HUDEP-2 (cell line): Measurements from ENCODE around the gene INTS13.
A peak's percentile ranks its signal among the peaks of the same experiment; 100 is the strongest.
"Not testable (repeated sequence)": the region's sequence is repeated elsewhere in the genome, so short reads cannot be mapped to it uniquely, and the experiment has no call there.

Experiments
- DNase-seq, 76 experiments: peaks; one replicate each; lab custom pipeline; 2025; ENCODE audit not compliant: unreplicated experiment in 76 of 76; lab: John Stamatoyannopoulos, UW

The INTS13 gene

DNA sequence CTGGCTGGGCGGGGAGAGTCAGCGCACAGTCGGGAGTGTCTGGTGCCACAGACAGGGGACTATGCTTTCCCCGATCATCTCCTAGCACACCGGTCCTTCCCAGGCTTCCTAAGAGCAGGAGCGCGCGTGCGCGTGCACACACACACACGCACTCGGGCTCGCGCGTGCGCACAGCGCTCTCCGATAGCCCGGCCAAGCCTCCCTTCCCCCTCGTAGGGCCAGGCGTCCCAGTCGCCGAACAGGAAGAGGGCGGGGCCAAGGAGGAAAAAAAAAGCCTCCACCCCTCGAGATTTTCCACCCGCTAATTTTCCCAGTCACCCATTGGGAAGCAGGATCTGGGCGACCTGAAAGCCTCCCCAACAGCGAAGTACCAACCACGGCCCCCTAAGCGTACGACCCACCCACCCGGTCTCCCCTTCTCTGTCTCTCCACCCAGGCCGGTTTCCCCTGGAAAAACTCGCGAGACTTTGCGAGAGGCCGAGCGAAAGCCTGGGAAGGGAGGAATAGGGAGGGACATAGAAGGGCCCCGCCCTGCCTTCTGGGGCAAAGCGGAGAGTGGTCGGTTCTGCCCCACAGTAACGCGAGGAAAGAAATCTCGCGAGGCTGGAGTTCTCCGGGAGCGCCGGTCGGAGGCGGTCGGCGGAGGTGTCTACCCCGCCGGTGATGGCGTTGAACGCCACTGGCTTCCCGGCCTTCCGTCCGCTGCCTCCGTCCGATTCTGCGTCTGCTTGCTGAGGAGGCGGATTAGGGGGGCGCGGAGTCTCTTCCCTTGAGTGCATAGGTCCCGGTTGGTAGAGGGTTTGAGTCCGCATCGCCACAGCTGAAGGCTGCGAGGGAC is at the start of gene INTS13, which contains the start of gene FGFR1OP2:
TSS of gene INTS13 (minus strand) at position 119 of the 838 bp plus-strand sequence. CDS start 1,178 bp downstream, outside the sequence.
TSS of gene FGFR1OP2 (plus strand) at position 608 of the 838 bp plus-strand sequence. CDS start 15,689 bp downstream, outside the sequence.
- peak; percentile 52 to 99 (median 95) for DNase-seq

DNA sequence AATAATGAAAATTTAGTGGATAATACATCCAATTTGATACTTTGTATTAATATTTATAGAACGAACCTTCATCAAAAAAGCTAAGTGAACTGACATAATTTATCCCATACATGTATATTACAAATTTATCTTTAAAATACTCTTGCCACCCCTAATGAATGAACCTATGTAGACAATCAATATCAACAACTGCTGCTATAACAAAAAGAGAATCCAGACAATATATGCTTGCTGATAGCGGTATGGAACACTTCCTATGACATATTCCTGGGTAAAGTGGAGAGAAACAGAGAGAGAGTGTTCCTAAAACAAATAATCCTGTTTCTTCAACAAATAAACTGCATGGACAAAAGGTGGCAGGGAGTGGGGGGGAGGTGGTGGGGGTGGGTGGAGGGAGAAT is 45.1 kb upstream of the INTS13 start:
- no peak for DNase-seq

DNA sequence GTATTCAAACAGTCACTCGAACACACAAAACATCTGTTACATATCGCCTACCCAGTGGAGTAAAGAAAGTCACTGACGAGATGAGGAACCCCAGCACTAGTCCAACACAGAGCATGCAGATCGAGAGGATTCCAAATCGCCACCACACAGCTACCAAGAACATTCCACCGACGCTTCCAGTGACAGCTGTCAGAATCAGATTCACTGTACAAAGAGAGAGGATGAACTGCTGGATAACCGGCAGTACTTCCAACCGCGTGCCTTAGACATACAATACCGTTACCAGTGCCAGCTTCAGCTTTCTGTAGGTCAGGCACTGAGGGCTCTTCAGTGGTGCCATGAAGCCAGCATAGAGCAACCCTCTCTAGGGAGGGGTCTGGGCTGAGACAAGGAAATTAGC is 42.0 kb upstream of the INTS13 start:
- DNase-seq, result no peak

- no peak for DNase-seq
Measured at GRCh38 chr12:26978801-26979200, 41.0 kb upstream of the INTS13 start.

DNA sequence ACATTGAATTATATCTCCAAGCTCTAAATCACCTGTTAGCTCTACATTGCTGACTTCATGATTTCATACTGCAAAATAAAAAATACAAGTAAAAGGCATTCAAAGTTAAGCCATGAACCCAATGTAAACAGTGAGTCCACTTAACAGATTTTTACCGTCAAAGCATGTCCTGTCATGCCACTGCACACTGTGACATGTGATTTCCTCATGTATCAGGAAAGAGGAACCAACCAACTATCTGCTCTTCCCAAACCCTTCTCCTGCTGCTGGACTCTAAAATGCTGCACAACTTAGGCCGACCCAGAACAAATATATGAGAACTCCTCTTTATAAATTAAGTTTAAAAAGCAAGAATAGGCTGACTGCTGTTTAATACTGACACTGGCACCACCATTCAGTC is 38.9 kb upstream of the INTS13 start:
- DNase-seq, result no peak

- DNase-seq, result no peak
Measured at GRCh38 chr12:26971963-26972362, 34.2 kb upstream of the INTS13 start.

GRCh38 chr12:26970136-26970535 is 32.4 kb upstream of the INTS13 start:
- no peak for DNase-seq

DNA sequence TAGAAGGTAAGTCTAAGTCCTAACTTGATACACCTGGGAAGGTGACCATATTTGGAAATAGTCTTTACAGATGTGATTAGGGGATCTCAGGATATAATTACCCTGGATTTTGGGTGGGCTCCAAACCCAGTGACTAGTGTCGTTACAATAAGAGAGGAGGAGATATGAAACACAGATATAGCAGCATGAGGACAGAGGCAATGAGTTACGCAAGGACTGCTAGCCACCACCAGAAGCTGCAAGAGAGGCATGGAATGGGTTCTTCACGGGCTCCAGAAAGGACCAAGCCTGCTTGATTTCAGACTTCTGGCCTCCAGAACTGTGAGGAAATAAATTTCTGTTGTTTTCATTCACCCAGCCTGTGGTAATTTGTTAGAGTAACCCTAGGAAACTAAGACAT is 29.1 kb upstream of the INTS13 start:
- DNase-seq, result no peak

DNA sequence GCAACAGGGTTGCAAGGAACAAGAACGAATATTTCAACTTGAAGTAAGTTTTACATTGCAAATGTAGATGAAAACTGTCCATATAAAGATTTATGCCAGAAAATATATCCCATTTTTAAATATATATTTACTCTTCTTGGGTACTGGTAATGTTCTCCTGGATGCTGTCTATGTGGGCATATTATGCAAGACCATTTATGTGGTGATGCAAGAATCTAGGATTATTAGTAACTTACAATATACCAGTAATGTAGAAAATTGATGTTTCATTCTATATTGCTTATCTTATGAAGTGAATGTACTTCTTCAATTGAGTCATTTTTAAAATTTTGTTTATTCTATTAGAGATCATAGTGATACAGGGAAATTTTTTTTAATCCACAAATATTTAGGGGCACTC is 25.6 kb upstream of the INTS13 start:
- no peak for DNase-seq

DNA sequence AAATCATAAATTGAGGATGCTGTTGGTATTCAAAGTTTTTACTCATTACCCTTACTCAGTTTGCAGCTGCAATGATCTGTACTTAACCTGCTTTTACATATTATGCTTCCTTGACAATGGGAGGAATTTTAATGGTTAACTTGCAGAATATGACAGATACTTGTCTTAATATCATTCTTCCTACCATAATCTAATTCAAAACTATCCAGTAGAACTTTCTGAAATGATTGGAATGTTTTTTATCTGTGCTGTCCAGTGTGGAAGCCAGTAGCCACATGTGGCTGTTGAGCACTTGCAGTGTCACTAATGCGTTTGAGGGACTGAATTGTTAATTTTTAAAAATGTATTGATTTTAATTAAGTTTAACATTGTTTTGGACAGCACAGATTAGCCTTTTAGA is 24.0 kb upstream of the INTS13 start:
- no peak for DNase-seq

GRCh38 chr12:26961391-26961790 is 23.6 kb upstream of the INTS13 start:
- not testable (repeated sequence) for DNase-seq

- no peak for DNase-seq
Measured at GRCh38 chr12:26954027-26954426, 16.2 kb upstream of the INTS13 start.

GRCh38 chr12:26953447-26953846 is 15.7 kb upstream of the INTS13 start:
- DNase-seq, result no peak

- DNase-seq, result no peak
Measured at GRCh38 chr12:26948309-26948708, 10.5 kb upstream of the INTS13 start.

- peak in 2 of 76 experiments; percentile 9 to 36 for DNase-seq
Measured at GRCh38 chr12:26941215-26941594, 3.4 kb upstream of the INTS13 start.

DNA sequence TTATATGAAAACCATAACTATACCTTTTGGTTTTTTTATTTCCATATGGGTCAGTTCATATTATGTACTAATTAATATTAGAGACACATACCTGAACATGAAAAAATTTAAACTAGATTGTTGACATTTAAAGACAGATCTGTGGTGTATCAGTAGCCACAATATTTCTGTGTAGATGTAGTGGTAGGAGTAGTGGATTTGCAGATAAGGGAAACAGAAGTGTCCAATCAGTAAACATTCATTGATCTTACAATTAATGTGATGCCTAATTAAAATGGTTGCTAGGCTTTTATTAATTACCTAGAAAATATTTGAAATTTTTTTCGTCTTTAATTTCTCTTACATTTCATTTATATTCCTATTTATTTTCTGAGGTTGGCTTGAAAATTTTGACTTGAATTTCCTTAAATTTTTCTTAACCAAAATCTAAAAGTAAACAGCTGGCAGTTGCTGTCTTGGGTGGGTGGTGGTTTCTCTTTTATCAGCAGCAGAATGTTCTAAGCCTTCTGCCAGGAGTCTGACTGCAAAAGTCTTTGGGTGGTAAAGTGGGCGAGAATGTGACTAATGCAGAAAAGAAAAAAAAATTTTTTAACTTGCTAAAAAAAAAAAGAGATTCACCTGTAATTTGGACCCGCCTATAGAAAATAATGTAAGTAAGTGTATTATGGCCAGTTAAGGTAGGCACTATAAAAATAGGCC is 2.9 kb upstream of the INTS13 start:
- DNase-seq, result peak in 57 of 76 experiments; percentile 2 to 76 (median 39)

GRCh38 chr12:26939953-26940352 is 2.2 kb upstream of the INTS13 start:
- DNase-seq, result peak in 3 of 76 experiments; percentile 6 to 35 (median 10)

DNA sequence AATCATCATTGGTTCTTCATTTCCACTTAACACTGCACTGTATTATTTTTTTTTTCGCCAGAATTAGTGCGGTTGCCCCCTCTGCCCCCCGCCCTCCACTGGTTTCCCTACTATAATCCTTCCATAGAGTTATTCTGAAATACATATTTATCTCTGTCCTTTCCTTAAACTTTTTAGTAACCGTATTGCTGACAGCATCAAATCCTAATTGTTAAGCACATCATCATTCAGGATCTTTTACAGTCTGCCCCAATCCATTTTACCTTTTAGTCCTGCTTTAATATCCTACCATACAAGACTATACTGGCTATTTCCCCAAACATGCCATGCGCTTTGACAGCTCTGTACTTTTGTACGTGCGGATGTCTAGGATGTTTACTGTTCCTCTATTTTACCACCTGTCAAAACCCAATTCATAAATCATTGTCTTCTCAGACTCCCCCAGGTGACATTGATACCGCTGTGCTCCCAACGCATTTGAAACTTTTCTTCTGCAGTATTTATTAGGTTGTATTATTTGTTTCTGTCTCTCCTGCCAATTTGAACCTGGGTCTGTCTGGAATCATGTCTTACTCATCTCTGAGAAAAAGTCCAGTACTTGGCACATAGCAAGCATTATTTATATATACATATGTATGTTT is 1.5 kb upstream of the INTS13 start:
- DNase-seq, result peak in 4 of 76 experiments; percentile 7 to 38 (median 32)

- peak in 12 of 76 experiments; percentile 16 to 46 (median 40) for DNase-seq
Measured at GRCh38 chr12:26938701-26939062, 901 bp upstream of the INTS13 start.

GRCh38 chr12:26937443-26937862 is 328 bp downstream of the INTS13 start:
- peak in 1 of 76 experiments; percentile 47 for DNase-seq
